Hematopoietic multipotent progenitor cell treated with erythropoietin and hydrocortisone succinate and interleukin-3 and kit ligand, for 15 days (in vitro differentiated cells): ENCODE data around the gene TEX13C.
"Not testable (repeated sequence)": the region's sequence is repeated elsewhere in the genome, so short reads cannot be mapped to it uniquely, and the experiment has no call there.

ENCODE experiments used
- DNase-seq: peaks from one replicate; pipeline ENCODE4 v3.0.0-alpha.2; 2015; ENCODE audit warnings: low spot score

The TEX13C gene

GRCh38 chrX:125319646-125320521 is at the start of gene TEX13C:
Gene TEX13C (plus strand): TSS chrX:125319871. CDS start chrX:125320120, 249 bp downstream.
- no peak for DNase-seq

GRCh38 chrX:125287282-125287681 is 32.4 kb upstream of the TEX13C start:
- no peak for DNase-seq

- no peak for DNase-seq
These were observed 31.3 kb upstream of the TEX13C start for GRCh38 chrX:125288343-125288742.

DNA sequence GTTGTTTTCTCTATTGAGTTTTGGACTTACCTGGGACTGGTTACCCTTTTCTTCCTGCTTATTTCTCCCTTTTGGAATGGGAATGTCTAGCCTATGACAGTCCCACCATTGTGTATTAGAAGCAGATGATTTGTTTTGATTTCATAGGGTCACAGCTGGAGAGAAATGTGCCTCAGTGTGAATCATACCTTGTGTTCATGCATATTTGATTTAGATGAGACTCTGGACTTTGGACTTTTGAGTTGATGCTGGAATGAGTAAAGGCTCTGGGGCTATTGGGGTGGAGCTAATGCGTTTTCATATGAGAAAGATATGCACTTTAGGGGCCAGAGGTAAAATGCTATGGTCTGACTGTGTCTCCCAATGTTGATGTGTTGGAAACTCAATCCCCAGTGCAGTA is 30.5 kb upstream of the TEX13C start:
- DNase-seq, result no peak

GRCh38 chrX:125289920-125290319 is 29.8 kb upstream of the TEX13C start:
- DNase-seq, result no peak

DNA sequence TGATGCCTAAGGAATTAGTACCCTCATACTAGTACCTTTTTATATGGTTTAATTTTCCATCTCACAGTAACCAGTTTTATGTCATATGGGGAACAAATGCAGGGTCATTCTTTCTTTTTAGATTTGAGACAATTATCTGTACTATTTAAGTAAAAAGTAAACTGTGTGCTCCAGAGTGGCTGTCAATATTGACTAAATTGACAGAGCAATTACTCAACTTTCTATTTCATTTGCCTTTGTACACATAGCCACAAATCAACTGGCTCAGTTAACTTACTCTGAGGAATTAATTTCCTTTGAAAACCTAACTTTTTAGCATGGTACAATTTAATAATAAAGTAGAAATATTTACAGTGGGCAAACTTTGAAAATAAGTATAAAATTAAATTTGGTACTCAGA is 28.5 kb upstream of the TEX13C start:
- no peak for DNase-seq

GRCh38 chrX:125293850-125294780 is 25.6 kb upstream of the TEX13C start:
- DNase-seq, result no peak

DNA sequence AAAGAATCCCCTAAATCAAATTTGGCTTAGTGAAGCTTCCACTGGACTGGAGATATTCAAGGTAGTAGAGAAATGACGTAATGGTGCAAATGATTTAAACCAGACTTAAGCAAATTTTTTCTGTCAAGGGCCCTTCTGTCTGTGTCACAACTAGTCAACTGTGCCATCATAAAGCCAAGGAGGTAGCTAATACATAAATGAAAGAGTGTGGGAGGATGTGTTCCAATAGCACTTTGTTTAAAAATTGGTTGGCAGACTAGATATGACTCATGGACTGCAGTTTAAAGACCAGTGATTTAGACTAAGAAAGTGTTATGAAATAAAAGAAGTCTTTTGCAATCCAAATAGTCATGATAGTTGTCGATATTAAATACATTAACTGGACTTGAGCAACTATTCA is 24.3 kb upstream of the TEX13C start:
- DNase-seq, result no peak

GRCh38 chrX:125298871-125299270 is 20.8 kb upstream of the TEX13C start:
- DNase-seq, result no peak

DNA sequence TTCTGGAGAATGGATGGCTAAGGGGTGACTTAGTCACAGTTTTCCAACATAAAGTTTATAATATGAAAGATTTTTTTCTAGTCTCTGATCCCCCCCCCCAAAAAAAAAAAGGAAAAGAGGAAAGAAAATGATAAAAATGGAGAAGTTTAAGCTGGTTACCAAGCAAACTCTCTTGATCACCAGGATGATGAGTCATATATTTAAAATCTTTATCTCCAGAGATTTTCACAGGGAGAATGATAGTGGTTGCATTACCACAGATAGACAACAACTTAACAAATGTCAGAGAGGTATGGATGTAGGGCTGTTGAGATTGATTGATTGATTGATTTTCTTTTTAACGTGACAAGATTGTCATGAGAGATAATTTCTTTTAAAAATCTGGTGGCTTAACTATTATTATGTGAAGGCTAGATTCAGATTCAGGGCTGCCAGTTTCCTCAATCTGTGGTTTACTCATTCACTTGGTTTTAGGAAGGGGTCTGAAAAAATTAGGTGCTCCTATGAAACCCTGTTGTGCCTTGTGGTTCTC is 13.3 kb upstream of the TEX13C start:
- no peak for DNase-seq

GRCh38 chrX:125308653-125309052 is 11.0 kb upstream of the TEX13C start:
- DNase-seq, result no peak

- not testable (repeated sequence) for DNase-seq
These were observed 505 bp upstream of the TEX13C start for GRCh38 chrX:125319166-125319565.

DNA sequence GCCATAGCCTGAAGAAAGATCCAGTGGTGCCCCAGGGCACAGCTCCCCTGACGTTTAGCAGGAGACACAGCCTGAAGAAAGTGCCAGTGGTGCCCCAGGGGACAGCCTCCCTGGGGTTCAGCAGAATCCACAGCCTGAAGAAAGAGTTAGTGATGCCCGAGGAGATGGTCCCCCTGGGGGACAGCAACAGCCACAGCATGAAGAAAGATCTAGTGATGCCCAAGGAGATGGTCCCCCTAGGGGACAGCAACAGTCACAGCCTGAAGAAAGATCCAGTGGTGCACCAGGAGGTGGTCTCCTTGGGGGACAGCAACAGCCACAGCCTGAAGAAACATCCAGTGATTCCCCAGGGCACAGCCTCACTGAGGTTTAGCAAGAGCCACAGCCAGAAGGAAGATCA is 2.8 kb downstream of the TEX13C start:
- no peak for DNase-seq

GRCh38 chrX:125326599-125326998 is 6.9 kb downstream of the TEX13C start:
- no peak for DNase-seq

GRCh38 chrX:125327891-125328290 is 8.2 kb downstream of the TEX13C start:
- no peak for DNase-seq

DNA sequence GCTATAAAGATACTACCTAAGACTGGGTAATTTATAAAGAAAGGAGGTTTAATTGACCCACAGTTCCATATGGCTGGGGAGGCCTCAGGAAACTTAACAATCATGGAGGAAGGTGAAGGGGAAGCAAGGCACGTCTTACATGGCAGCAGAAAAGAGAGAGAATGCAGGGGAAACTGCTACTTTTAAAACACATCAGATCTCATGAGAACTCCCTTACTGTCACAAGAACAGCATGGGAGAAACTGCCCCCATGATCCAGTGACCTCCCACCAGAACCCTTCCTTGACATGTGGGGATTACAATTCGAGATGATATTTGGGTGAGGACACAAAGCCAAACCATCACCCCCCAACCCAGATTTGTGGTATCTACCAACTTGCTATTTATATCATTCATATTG is 13.9 kb downstream of the TEX13C start:
- DNase-seq, result no peak

GRCh38 chrX:125340490-125340889 is 20.8 kb downstream of the TEX13C start:
- DNase-seq, result peak; percentile 2

GRCh38 chrX:125374169-125374568 is 54.5 kb downstream of the TEX13C start:
- no peak for DNase-seq
